ENCODE data around the gene TSHZ1.
A peak's percentile ranks its signal among the peaks of the same experiment; 100 is the strongest.

Gene TSHZ1

GRCh38 chr18:75220551-75221355 is 10.2 kb downstream of the TSHZ1 start:
- DNase-seq: no peak

GRCh38 chr18:75221397-75221796 is 10.8 kb downstream of the TSHZ1 start:
- no peak for DNase-seq

- DNase-seq: no peak
Measured at GRCh38 chr18:75221897-75222296, 11.3 kb downstream of the TSHZ1 start.

- no peak for DNase-seq
Measured at GRCh38 chr18:75222407-75222806, 11.8 kb downstream of the TSHZ1 start.

- DNase-seq: peak; percentile 50
Measured at GRCh38 chr18:75223687-75224347, 13.2 kb downstream of the TSHZ1 start.

- DNase-seq: peak; percentile 64
Measured at GRCh38 chr18:75226286-75226955, 15.8 kb downstream of the TSHZ1 start.

GRCh38 chr18:75226956-75227316 is 16.3 kb downstream of the TSHZ1 start:
- no peak for DNase-seq

- peak; percentile 26 for DNase-seq
Measured at GRCh38 chr18:75227535-75228296, 17.1 kb downstream of the TSHZ1 start.

GRCh38 chr18:75228967-75229366 is 18.4 kb downstream of the TSHZ1 start:
- no peak for DNase-seq

- DNase-seq: no peak
Measured at GRCh38 chr18:75229437-75229836, 18.8 kb downstream of the TSHZ1 start.

GRCh38 chr18:75230163-75231052 is 19.8 kb downstream of the TSHZ1 start:
- DNase-seq: no peak

- no peak for DNase-seq
Measured at GRCh38 chr18:75231053-75231406, 20.4 kb downstream of the TSHZ1 start.

- no peak for DNase-seq
Measured at GRCh38 chr18:75234901-75235300, 24.3 kb downstream of the TSHZ1 start.

GRCh38 chr18:75235896-75236295 is 25.3 kb downstream of the TSHZ1 start:
- DNase-seq: no peak

GRCh38 chr18:75238100-75238499 is 27.5 kb downstream of the TSHZ1 start:
- DNase-seq: no peak

GRCh38 chr18:75238786-75239185 is 28.2 kb downstream of the TSHZ1 start:
- DNase-seq: no peak

GRCh38 chr18:75240433-75240832 is 29.8 kb downstream of the TSHZ1 start:
- no peak for DNase-seq

- no peak for DNase-seq
Measured at GRCh38 chr18:75241705-75242104, 31.1 kb downstream of the TSHZ1 start.

- DNase-seq: peak; percentile 49
Measured at GRCh38 chr18:75244351-75245313, 34.0 kb downstream of the TSHZ1 start.

Measured in right kidney (tissue), 1 donor.